SK-N-SH treated with all-trans-retinoic acid at 6 μM for 48 hours (cell line): Measurements from ENCODE around the gene AADACL3.

Experiments used
- ARNTL ChIP-seq: fragments of 450-650 bp; formaldehyde crosslinking; IDR thresholded peaks from 2 replicates; pipeline ENCODE4 v1.5.0; 2020; ENCODE audit warnings: low read depth, mild to moderate bottlenecking, moderate library complexity, borderline replicate concordance
- ESRRG ChIP-seq: fragments of 250-450 bp; sonication (Bioruptor Pico); IDR thresholded peaks from 2 replicates; pipeline ENCODE4 v1.6.1; 2021; ENCODE audit warnings: mild to moderate bottlenecking
- OSR1 ChIP-seq: fragments of 250-450 bp; sonication (Bioruptor Pico); IDR thresholded peaks from 2 replicates; pipeline ENCODE4 v1.8.0; 2022; ENCODE audit warnings: moderate library complexity, mild to moderate bottlenecking, inconsistent platforms
- RARB ChIP-seq: fragments of 250-450 bp; sonication (Bioruptor Pico); IDR thresholded peaks from 2 replicates; pipeline ENCODE4 v1.8.0; 2021; ENCODE audit warnings: mild to moderate bottlenecking, moderate library complexity
- TCF4 ChIP-seq: fragments of 250-450 bp; sonication (Bioruptor Pico); IDR thresholded peaks from 2 replicates; pipeline ENCODE4 v1.8.0; 2021; ENCODE audit warnings: mild to moderate bottlenecking, moderate library complexity, borderline replicate concordance
- TOX ChIP-seq: fragments of 250-450 bp; sonication (Bioruptor Pico); IDR thresholded peaks from 2 replicates; pipeline ENCODE4 v1.8.0; 2021; ENCODE audit warnings: mild to moderate bottlenecking, moderate library complexity, borderline replicate concordance
- ZC3H10 ChIP-seq: fragments of 250-450 bp; sonication (Bioruptor Pico); IDR thresholded peaks from 2 replicates; pipeline ENCODE4 v1.5.1; 2021; ENCODE audit warnings: mild to moderate bottlenecking, moderate library complexity
- ZFP3 ChIP-seq: fragments of 250-450 bp; sonication (Bioruptor Pico); IDR thresholded peaks from 2 replicates; pipeline ENCODE4 v1.5.0; 2020; ENCODE audit warnings: mild to moderate bottlenecking, moderate library complexity
- TF ChIP-seq, protein P1 (sequence below): fragments of 250-450 bp; sonication (Bioruptor Pico); IDR thresholded peaks from 2 replicates; pipeline ENCODE4 v1.8.0; 2020; ENCODE audit warnings: mild to moderate bottlenecking, moderate library complexity, borderline replicate concordance
- TF ChIP-seq, protein P2 (sequence below): fragments of 250-450 bp; sonication (Bioruptor Pico); IDR thresholded peaks from 2 replicates; pipeline ENCODE4 v1.5.1; 2020; ENCODE audit warnings: low read depth, mild to moderate bottlenecking, moderate library complexity

DNA sequence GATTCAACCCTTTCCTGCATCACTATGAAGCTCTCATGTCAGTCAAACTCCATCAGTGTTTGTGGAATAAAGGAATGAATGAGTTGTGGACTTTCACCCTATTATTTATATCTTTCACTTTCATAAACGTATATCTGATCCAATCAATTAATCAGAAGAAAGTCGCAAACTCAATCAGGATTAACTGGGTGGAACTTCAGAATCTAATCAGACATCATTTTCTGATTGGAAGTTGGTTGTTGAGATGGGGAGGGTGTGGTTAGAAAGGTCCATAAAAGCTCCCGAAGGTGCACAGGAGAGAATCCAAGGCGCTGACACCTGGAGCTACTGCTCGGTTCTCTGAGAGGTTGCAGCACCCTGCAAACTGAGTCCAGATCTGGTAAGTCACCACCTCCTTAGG is 57.5 kb downstream of the AADACL3 start, which contains the start of gene PRAMEF12:
- TF ChIP-seq RARB (CRISPR knock-in tag) (no peak), OSR1 (CRISPR knock-in tag) (no peak), ZFP3 (CRISPR knock-in tag) (no peak), TCF4 (CRISPR knock-in tag) (no peak), ARNTL (no peak), ESRRG (no peak), TOX (CRISPR knock-in tag) (no peak), ZC3H10 (CRISPR knock-in tag) (no peak)
- TF ChIP-seq, protein P1, sequence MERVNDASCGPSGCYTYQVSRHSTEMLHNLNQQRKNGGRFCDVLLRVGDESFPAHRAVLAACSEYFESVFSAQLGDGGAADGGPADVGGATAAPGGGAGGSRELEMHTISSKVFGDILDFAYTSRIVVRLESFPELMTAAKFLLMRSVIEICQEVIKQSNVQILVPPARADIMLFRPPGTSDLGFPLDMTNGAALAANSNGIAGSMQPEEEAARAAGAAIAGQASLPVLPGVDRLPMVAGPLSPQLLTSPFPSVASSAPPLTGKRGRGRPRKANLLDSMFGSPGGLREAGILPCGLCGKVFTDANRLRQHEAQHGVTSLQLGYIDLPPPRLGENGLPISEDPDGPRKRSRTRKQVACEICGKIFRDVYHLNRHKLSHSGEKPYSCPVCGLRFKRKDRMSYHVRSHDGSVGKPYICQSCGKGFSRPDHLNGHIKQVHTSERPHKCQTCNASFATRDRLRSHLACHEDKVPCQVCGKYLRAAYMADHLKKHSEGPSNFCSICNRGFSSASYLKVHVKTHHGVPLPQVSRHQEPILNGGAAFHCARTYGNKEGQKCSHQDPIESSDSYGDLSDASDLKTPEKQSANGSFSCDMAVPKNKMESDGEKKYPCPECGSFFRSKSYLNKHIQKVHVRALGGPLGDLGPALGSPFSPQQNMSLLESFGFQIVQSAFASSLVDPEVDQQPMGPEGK (CRISPR knock-in tag), result no peak
- TF ChIP-seq, protein P2, sequence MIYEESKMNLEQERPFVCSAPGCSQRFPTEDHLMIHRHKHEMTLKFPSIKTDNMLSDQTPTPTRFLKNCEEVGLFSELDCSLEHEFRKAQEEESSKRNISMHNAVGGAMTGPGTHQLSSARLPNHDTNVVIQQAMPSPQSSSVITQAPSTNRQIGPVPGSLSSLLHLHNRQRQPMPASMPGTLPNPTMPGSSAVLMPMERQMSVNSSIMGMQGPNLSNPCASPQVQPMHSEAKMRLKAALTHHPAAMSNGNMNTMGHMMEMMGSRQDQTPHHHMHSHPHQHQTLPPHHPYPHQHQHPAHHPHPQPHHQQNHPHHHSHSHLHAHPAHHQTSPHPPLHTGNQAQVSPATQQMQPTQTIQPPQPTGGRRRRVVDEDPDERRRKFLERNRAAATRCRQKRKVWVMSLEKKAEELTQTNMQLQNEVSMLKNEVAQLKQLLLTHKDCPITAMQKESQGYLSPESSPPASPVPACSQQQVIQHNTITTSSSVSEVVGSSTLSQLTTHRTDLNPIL, result no peak
